Kidney (tissue), 14 donors: Measurements from ENCODE around the gene ATF7IP2. TPM values are rescaled to one million over a fixed set of nuclear protein-coding genes. Genes with fewer than 3 reads are reported as not detected.

Experiments
- DNase-seq, 5 donors: peaks; one replicate each; pipeline ENCODE4 v3.0.0-alpha.2; 2013 to 2020
- FAIRE-seq: peaks from 2 replicates; lab custom pipeline; 2012; peaks lifted over from hg19 to GRCh38; lab: Jason Lieb, UNC
- H3K27ac ChIP-seq, 2 donors: one replicate each; pipeline ENCODE4 v1.7.0; 2013; ENCODE audit warnings: low read depth in 2 of 2, low read length in 2 of 2, inconsistent platforms in 1 of 2
- H3K27me3 ChIP-seq: one replicate; pipeline ENCODE4 v1.7.1; 2013; ENCODE audit warnings: low read length, inconsistent platforms; ENCODE audit not compliant: control insufficient read depth, insufficient read depth
- H3K36me3 ChIP-seq, 3 donors: one replicate each; pipeline versions ENCODE4 v1.7.0 to v1.7.1; 2013; ENCODE audit warnings: low read length in 3 of 3, control low read depth in 1 of 3, inconsistent platforms in 1 of 3; ENCODE audit not compliant: insufficient read depth in 3 of 3, control insufficient read depth in 2 of 3
- H3K4me1 ChIP-seq, 3 donors: one replicate each; pipeline versions ENCODE4 v1.7.0 to v1.7.1; 2013; ENCODE audit warnings: low read length in 3 of 3, inconsistent platforms in 1 of 3, low read depth in 1 of 3; ENCODE audit not compliant: control insufficient read depth in 2 of 3, insufficient read depth in 2 of 3
- H3K4me3 ChIP-seq, 3 donors: one replicate each; pipeline versions ENCODE4 v1.7.0 to v1.8.1; 2013; ENCODE audit warnings: low read length in 3 of 3, control low read depth in 1 of 3, inconsistent platforms in 1 of 3
- H3K9ac ChIP-seq, 3 donors: one replicate each; pipeline versions ENCODE4 v1.7.0 to v1.7.1; 2013; ENCODE audit warnings: low read length in 3 of 3, control low read depth in 1 of 3, inconsistent platforms in 1 of 3
- H3K9me3 ChIP-seq, 3 donors: one replicate each; pipeline versions ENCODE4 v1.7.0 to v1.7.1; 2013; ENCODE audit warnings: low read length in 3 of 3, control low read depth in 1 of 3, inconsistent platforms in 1 of 3; ENCODE audit not compliant: control insufficient read depth in 2 of 3, insufficient read depth in 1 of 3
- CTCF ChIP-seq: IDR thresholded peaks from 3 replicates; pipeline ENCODE4 v1.5.1; 2012; ENCODE audit warnings: mild to moderate bottlenecking, moderate library complexity, borderline replicate concordance; ENCODE audit not compliant: insufficient read depth; ENCODE audit errors: extremely low read depth
- intact Hi-C: fragments of 100-400 bp; cut with DNase I; formaldehyde crosslinking; loops from one replicate; pipeline ENCODE4 v1.11.1; 2022
- polyA plus RNA-seq: library from polyadenylated mRNA; stranded (reverse); fragments of 350-450 nt; fragmentation: Illumina TruSeq; extraction: RNeasy Lipid Tissue Mini Kit (QIAGEN cat#74804); gene quantifications from one replicate; pipeline ENCODE4 v1.2.3, GENCODE V29; 2014; ENCODE audit warnings: low read depth, low replicate concordance; ENCODE audit not compliant: insufficient read depth
- total RNA-seq: library from RNA; stranded (reverse); fragmentation: NEBNext Ultra II Directional; extraction: Animal tissue kit (Norgen Biotek cat#: 25700); gene quantifications from one replicate; pipeline ENCODE4 v1.2.1, GENCODE V29; 2021
- donor health status: control.
- donor health status: control.
- donor health status: control.
- donor health status: control.
- donor health status: control.
- donor health status: DM: yes; HTN: yes; CAD: no.
- donor health status: Normal renal cell carcinoma (clear cell type).

The ATF7IP2 gene
- total and polyA plus RNA-seq, 2 donors from 2014 or later, result 17.1 to 20.2 TPM

DNA sequence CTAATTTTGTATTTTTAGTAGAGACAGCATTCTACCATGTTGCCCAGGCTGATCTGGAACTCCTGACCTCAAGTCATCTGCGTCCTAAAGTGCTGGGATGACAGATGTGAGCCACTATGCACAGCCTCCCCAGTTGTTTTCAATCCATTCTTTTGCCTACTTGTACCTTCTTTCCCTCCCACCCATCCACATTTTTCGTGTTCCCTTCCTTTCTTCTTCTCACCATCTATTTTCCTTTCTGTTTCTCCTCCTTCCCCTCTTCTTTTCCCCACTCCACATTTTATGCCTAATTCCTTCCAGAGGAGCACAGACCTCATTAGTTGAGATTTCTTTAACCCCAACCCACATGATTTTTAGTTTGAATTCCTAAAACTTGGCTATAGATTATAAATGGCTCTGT lies 94.3 kb downstream of the ATF7IP2 start:
- Histone ChIP-seq H3K36me3 (peaks cover 0 to 2% (median 0%) of the 10 kb centered on the region in 3 donors), H3K4me3 (no peak overlapping the region), H3K9me3 (peaks cover 0 to 1% (median under 1%) of the 10 kb centered on the region in 3 donors), H3K4me1 (no peaks in the 10 kb centered on the region), H3K27ac (no peak overlapping the region), H3K27me3 (no peaks in the 10 kb centered on the region), H3K9ac (no peak overlapping the region)
- TF ChIP-seq CTCF, result no peak
- DNase-seq, result no peak
- intact Hi-C loops, result no loop called here
- no peak for FAIRE-seq

- Histone ChIP-seq H3K27ac (no peak overlapping the region), H3K27me3 (no peaks in the 10 kb centered on the region), H3K9ac (no peak overlapping the region), H3K4me1 (no peaks in the 10 kb centered on the region), H3K36me3 (peaks cover 0 to 2% (median 0%) of the 10 kb centered on the region in 3 donors), H3K4me3 (no peak overlapping the region), H3K9me3 (peaks cover 0 to 6% (median 3%) of the 10 kb centered on the region in 3 donors)
- intact Hi-C loops, result no loop called here
- FAIRE-seq, result no peak
- no peak for TF ChIP-seq CTCF
- DNase-seq, result no peak
Measured at GRCh38 chr16:10485159-10485558, 99.3 kb downstream of the ATF7IP2 start.

GRCh38 chr16:10485698-10486382 lies 100.0 kb downstream of the ATF7IP2 start:
- no peaks in the 10 kb centered on the region for H3K36me3 ChIP-seq
- no peak for TF ChIP-seq CTCF
- peaks cover 0 to 6% (median 3%) of the 10 kb centered on the region in 3 donors for H3K9me3 ChIP-seq
- intact Hi-C loops, result no loop called here
- no peak for DNase-seq
- H3K27me3 ChIP-seq, result no peaks in the 10 kb centered on the region
- H3K27ac ChIP-seq, result no peak overlapping the region
- H3K9ac ChIP-seq, result no peak overlapping the region
- no peak overlapping the region for H3K4me3 ChIP-seq
- no peak for FAIRE-seq
- no peaks in the 10 kb centered on the region for H3K4me1 ChIP-seq

- Histone ChIP-seq H3K4me3 (no peak overlapping the region), H3K9me3 (peaks cover 0 to 6% (median 3%) of the 10 kb centered on the region in 3 donors), H3K27ac (no peak overlapping the region), H3K9ac (no peak overlapping the region), H3K36me3 (no peaks in the 10 kb centered on the region), H3K27me3 (no peaks in the 10 kb centered on the region), H3K4me1 (no peaks in the 10 kb centered on the region)
- FAIRE-seq (no peak), DNase-seq (no peak)
- no peak for TF ChIP-seq CTCF
- intact Hi-C loops, result no loop called here
Measured at GRCh38 chr16:10490141-10490540, 104.3 kb downstream of the ATF7IP2 start.
